ENCODE results near the gene PCBP3.

DNA sequence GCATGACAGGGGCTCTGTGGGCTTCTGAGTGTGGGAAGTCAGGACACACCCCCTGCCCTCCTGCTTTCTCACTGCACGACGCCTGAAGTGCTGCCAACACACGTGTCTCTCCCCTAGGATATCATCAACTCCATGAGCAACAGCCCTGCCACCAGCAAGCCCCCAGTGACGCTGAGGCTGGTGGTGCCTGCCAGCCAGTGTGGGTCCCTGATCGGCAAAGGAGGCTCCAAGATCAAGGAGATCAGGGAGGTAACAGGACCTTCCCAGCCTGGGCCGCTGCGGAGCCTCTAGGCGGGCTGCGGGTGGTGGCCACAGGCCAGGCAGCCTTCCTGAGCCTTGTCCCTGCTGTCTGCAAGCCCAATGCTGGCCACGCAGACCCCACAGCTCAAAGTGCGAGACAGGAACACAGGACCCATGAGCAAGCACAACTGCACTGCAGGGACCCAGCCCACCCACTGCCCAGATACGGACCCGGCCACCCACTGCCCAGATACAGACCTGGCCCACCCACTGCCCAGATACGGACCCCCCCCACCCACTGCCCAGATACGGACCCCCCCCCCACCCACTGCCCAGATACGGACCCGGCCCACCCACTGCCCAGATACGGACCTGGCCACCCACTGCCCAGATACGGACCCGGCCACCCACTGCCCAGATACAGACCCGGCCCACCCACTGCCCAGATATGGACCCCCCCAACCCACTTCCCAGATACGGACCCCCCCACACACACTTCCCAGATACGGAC lies 265.9 kb downstream of the PCBP3 start:
- TF ChIP-seq POLR2A (IDR thresholded peaks at IDR 0.05; ENCODE audit: extremely low read depth, insufficient read length) (no peak), MYC (IDR thresholded peaks at IDR 0.05; ENCODE audit: low read depth, low read length) (no peak)
- TF ChIP-seq, protein P1, sequence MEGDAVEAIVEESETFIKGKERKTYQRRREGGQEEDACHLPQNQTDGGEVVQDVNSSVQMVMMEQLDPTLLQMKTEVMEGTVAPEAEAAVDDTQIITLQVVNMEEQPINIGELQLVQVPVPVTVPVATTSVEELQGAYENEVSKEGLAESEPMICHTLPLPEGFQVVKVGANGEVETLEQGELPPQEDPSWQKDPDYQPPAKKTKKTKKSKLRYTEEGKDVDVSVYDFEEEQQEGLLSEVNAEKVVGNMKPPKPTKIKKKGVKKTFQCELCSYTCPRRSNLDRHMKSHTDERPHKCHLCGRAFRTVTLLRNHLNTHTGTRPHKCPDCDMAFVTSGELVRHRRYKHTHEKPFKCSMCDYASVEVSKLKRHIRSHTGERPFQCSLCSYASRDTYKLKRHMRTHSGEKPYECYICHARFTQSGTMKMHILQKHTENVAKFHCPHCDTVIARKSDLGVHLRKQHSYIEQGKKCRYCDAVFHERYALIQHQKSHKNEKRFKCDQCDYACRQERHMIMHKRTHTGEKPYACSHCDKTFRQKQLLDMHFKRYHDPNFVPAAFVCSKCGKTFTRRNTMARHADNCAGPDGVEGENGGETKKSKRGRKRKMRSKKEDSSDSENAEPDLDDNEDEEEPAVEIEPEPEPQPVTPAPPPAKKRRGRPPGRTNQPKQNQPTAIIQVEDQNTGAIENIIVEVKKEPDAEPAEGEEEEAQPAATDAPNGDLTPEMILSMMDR (IDR thresholded peaks at IDR 0.05; ENCODE audit: low read depth, low read length): no peak
- TF ChIP-seq, protein P2, sequence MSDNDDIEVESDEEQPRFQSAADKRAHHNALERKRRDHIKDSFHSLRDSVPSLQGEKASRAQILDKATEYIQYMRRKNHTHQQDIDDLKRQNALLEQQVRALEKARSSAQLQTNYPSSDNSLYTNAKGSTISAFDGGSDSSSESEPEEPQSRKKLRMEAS (IDR thresholded peaks at IDR 0.05; ENCODE audit: low read depth, low read length): no peak
